ENCODE data around the gene ZNF839.
A peak's percentile ranks its signal among the peaks of the same experiment; 100 is the strongest.
"Not testable (repeated sequence)": the region's sequence is repeated elsewhere in the genome, so short reads cannot be mapped to it uniquely, and the experiment has no call there.

The ZNF839 gene

GRCh38 chr14:102319351-102320032 lies at the start of gene ZNF839:
ZNF839 (plus strand) TSS chr14:102319746; CDS start chr14:102319766, 20 bp downstream.
- no peak for FAIRE-seq

- peak; percentile 77 for FAIRE-seq
Measured at GRCh38 chr14:102272392-102272791, 47.2 kb upstream of the ZNF839 start.

- no peak for FAIRE-seq
Measured at GRCh38 chr14:102275866-102276265, 43.7 kb upstream of the ZNF839 start.

GRCh38 chr14:102277874-102278630 lies 41.5 kb upstream of the ZNF839 start:
- peak; percentile 86 for FAIRE-seq

- no peak for FAIRE-seq
Measured at GRCh38 chr14:102278631-102278935, 41.0 kb upstream of the ZNF839 start.

- FAIRE-seq, result no peak
Measured at GRCh38 chr14:102279282-102279681, 40.3 kb upstream of the ZNF839 start.

GRCh38 chr14:102279688-102280348 lies 39.7 kb upstream of the ZNF839 start:
- FAIRE-seq, result peak; percentile 97

GRCh38 chr14:102280376-102280962 lies 39.1 kb upstream of the ZNF839 start:
- no peak for FAIRE-seq

GRCh38 chr14:102282751-102283465 lies 36.6 kb upstream of the ZNF839 start:
- no peak for FAIRE-seq

- no peak for FAIRE-seq
Measured at GRCh38 chr14:102283631-102284129, 35.9 kb upstream of the ZNF839 start.

GRCh38 chr14:102285106-102285505 lies 34.4 kb upstream of the ZNF839 start:
- no peak for FAIRE-seq

GRCh38 chr14:102288139-102288538 lies 31.4 kb upstream of the ZNF839 start:
- FAIRE-seq, result no peak

- no peak for FAIRE-seq
Measured at GRCh38 chr14:102292441-102292840, 27.1 kb upstream of the ZNF839 start.

- peak; percentile 82 for FAIRE-seq
Measured at GRCh38 chr14:102293781-102294180, 25.8 kb upstream of the ZNF839 start.

- no peak for FAIRE-seq
Measured at GRCh38 chr14:102295270-102295669, 24.3 kb upstream of the ZNF839 start.

GRCh38 chr14:102297436-102298170 lies 21.9 kb upstream of the ZNF839 start:
- FAIRE-seq, result no peak

- not testable (repeated sequence) for FAIRE-seq
Measured at GRCh38 chr14:102298303-102299070, 21.1 kb upstream of the ZNF839 start.

- FAIRE-seq, result peak; percentile 25
Measured at GRCh38 chr14:102303664-102304063, 15.9 kb upstream of the ZNF839 start.

- peak; percentile 78 for FAIRE-seq
Measured at GRCh38 chr14:102304611-102305506, 14.7 kb upstream of the ZNF839 start, which contains the start of gene MOK. MOK (minus strand) TSS chr14:102305164; CDS start chr14:102304968, 196 bp downstream.

Data from A204.1 (cell line).